Stimulated activated CD4-positive, alpha-beta T cell treated with anti-CD3 and anti-CD28 coated beads, Interleukin-2, amount 100 ng/mL, for 24 hours (primary cell): Measurements from ENCODE around the gene SHANK1.
"Not testable (repeated sequence)": the region's sequence is repeated elsewhere in the genome, so short reads cannot be mapped to it uniquely, and the experiment has no call there.

ENCODE experiments used
- DNase-seq, 2 donors: peaks; one replicate each; pipeline ENCODE4 v3.0.0-alpha.2; 2020

The SHANK1 gene

DNA sequence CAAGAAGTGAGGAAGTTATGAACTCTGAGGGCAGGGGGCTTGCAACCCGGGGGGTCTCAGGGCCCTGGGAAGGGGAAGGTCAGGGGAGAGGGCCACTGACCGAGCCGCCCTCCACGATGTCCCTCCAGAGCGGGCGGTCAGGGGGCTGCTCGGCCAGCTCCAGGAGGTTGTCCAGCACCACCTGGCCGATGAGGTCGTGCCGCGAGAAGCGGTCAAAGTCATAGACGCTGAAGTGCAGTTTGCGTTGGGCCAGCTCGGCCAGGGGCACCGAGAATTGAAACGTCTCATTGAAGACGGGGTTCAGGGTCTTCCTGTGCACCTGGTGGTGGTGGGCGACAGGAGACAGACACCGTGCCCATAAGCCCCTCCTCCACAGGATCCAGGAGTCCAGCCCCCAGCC lies 90.4 kb downstream of the SHANK1 start:
- no peak for DNase-seq

DNA sequence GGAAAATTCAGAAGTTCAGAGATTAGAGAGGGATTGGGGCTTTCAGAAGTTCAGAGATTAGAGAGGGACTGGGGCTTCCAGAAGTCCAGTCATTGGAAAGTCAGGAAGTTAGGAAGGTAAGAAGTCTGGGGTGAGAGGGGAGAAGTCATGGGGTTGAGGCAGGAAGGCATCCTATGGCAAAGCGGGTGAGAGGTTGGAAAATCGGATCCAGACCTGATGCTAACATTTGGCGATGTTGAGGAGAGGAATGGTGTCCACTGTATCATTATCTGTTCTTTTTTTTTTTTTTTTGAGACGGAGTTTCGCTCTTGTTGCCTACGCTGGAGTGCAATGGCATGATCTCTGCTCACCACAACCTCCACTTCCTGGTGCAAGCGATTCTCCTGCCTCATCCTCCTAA lies 91.1 kb downstream of the SHANK1 start:
- DNase-seq = no peak

DNA sequence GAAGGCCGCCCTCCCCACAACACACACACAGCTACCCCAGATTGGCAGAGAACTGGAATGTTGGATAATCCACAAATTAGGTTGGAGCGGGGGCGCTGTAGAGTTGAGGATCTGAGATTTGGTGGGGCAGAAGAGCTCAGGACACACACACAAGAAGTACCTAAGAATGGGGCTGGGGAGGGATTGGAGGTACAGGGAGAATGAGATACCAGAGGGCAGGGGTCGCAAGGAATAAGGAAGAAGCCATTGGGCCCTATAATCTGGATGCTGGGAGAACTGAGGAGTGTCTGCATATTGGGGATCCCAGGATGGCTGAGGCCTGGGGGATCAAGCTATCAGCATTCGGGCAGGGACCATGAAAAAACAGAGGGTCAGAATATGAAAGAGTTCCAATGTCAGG lies 91.5 kb downstream of the SHANK1 start:
- no peak for DNase-seq

DNA sequence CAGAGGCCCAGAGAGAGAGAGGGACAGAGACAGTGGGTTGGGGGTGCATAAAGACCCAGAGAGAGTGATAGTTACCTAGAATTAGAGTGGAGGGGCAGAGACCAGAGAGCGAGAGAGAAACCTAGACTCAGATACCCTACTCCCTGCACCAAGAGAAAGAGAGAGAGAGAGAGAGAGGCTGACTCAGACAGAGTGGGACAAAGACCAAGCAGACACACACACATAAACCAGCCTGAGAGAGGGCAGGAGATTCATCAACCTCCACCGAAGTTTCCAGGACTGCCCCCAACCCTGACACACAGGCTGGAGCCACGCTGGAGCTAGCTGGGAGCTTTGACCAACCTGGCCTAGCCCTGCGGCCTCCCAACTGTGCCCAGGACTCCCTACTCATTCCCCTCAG lies 92.8 kb downstream of the SHANK1 start:
- DNase-seq = no peak

DNA sequence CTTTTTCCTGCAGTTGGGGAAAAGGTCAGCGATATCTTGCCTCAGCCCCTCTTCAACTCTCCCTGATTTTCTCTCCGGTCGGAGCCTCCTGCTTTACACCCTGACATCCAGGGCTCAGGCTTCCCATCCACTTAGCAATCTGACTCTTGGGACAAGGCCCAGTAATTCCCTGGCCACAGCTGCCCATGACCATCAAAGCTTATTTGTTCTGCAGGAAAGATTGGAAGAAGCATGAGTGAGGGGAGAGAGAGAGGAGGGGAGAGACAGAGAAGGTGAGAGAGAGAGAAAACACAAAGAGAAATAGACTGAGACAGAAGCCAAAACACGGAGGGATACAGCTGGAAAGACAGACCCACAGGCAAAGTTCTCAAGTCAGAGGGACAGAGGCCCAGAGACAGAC lies 93.6 kb downstream of the SHANK1 start:
- DNase-seq = no peak

DNA sequence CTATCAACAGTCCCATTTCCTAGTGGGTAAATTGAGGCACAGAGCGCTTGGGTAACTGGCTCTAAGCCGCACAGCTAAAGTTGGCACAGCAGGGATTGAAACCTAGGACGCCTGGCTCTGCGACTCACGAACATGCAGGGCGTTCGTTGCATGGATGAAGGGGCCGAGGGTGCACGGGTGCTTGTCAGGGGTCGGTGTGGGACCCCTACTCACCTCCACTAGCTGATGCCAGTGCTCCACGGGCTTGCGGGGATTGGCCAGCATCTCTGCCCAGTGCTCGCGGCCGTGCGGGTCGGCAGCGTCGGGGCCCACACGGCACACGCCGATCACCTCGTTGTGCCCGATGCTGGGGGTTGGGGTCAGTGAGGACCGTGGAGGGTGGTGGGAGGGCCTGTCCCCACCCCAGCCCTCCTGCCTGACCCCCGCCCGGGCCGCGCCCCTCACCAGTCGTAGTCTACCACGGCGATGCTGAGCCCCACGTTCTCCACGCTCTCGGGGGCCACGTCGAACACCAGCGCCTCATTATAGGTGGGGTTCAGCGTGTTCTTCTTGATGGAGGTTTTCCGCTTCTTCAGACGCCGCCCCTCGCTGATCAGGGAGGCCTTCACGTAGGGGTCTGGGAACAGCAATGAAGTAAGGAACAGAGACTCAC lies 94.5 kb downstream of the SHANK1 start:
- DNase-seq = no peak

DNA sequence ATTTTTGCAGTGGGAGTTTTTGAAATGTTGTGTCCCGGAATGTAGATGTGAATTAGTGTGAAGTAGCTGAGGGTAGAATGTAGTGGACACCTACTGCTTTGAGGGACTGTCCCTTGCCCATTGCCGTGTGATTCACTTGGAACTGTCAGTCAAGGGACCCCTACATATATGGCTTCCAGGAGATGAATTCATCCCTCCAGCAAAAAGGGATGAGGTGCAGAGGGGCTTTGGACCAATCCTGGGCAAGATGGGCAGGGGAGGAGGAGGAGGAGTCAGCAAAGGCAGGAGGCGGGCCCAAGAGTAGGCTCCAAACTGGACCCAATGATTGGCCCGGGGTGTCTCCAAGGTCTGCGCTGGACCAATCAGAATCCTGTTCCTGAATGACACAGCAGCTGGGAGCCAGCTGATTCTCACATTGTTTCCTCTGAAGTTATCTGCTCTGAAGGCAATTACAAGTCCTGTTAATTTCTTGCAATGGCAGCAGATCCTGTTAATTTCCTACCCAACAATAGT lies 99.2 kb downstream of the SHANK1 start:
- DNase-seq = not testable (repeated sequence)

DNA sequence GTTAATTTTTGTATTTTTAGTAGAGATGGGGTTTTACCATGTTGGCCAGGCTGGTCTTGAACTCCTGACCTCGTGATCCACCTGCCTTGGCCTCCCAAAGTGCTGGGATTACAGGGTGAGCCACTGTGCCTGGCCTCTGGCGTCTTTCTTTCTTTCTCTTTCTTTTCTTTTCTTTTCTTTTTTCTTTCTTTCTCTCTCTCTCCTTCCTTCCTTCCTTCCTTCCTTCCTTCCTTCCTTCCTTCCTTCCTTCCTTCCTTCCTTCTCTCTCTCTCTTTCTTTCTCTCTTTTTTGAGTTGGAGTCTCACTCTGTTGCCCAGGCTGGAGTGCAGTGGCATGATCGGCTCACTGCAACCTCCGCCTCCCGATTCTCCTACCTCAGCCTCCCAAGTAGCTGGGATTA lies 100.4 kb downstream of the SHANK1 start:
- not testable (repeated sequence) for DNase-seq

DNA sequence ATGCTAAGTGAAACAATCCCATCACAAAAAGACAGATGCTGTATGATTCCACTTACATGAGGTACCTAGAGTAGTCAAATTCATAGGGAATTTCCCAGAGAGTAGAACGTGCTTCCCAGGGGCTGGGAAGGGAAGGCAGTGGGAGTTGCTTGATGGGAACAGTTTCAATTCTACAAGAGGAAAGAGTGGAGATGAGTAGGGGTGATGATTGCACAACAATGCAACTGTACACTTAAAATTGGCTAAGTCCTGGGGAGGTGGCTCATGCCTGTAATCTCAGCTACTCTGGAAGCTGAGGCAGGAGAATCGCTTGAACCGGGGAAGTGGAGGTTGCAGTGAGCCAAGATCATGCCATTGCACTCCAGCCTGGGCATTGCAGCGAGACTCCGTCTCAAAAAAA lies 101.2 kb downstream of the SHANK1 start:
- not testable (repeated sequence) for DNase-seq

DNA sequence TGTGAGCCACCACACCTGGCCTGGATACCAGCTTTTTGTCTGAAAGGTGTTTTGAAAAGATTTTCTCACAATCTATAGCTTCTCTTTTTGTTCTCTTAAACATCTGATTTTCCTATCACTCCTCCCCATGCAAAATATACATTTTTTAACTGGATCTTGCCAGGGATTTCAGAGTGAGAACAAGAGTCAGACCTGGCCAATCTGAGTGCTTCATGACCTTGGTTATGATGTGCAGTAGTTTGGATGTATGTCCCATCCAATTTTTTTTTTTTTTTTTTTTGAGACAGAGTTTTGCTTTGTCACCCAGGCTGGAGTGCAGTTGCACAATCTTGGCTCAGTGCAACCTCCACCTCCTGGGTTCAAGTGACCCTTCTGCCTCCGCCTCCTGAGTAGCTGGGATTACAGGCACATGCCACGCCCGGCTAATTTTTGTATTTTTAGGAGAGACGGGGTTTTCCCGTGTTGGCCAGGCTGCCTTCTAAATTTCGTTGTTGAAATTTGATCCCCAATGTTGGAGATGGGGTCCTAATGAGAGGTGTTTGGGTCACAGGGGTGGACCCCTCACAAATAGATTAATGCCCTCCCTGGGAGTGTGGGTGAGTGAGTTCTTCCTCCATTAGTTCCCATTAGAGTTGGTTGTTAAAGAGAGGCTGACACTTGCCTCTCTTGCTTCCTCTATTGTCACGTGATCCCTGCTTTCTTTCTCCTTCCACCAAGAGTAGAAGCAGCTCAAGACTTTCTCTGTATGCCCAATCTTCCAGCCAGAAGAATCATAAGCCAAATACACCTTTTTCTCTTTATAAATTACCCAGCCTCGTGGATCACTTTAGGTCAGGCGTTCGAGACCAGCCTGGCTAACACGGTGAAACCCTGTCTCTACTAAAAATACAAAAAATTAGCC lies 106.8 kb downstream of the SHANK1 start:
- DNase-seq = not testable (repeated sequence)
